CD14-positive monocyte (primary cell): Measurements from ENCODE around the gene KLHL7. TPM values are rescaled to one million over a fixed set of nuclear protein-coding genes. Genes with fewer than 3 reads are reported as not detected.

Source experiments
- DNase-seq, 3 donors: peaks; one replicate each; pipeline ENCODE4 v3.0.0-alpha.2; 2011 to 2022
- H2AFZ ChIP-seq: 2 replicates; pipeline ENCODE4 v1.6.0; 2012; ENCODE audit warnings: mild to moderate bottlenecking, low read depth, low read length, inconsistent platforms; ENCODE audit not compliant: insufficient read depth, poor library complexity, severe bottlenecking
- H3K27ac ChIP-seq, 2 donors: 1 replicate in 1 of 2; 2 replicates in 1 of 2; pipeline ENCODE4 v1.5.1; 2012 to 2013; ENCODE audit warnings: low read length in 2 of 2, control low read depth in 1 of 2, inconsistent platforms in 1 of 2, low read depth in 1 of 2, mild to moderate bottlenecking in 1 of 2
- H3K27me3 ChIP-seq, 2 donors: one replicate each; pipeline versions ENCODE4 v1.6.0 to v1.6.1; 2011 to 2013; ENCODE audit warnings: low read length in 2 of 2; ENCODE audit not compliant: control insufficient read depth in 2 of 2, insufficient read depth in 2 of 2
- H3K36me3 ChIP-seq, 2 donors: replicated peaks in 1 of 2; 1 replicate in 1 of 2; 2 replicates in 1 of 2; pipeline versions ENCODE4 v1.5.1 to v1.6.1; 2012 to 2013; ENCODE audit warnings: low read length in 2 of 2, control low read depth in 1 of 2, inconsistent platforms in 1 of 2, mild to moderate bottlenecking in 1 of 2; ENCODE audit not compliant: insufficient read depth in 2 of 2, control insufficient read depth in 1 of 2
- H3K4me1 ChIP-seq, 2 donors: 1 replicate in 1 of 2; 2 replicates in 1 of 2; pipeline versions ENCODE4 v1.5.1 to v1.6.1; 2012 to 2013; ENCODE audit warnings: low read length in 2 of 2, control low read depth in 1 of 2, inconsistent platforms in 1 of 2, mild to moderate bottlenecking in 1 of 2, moderate library complexity in 1 of 2; ENCODE audit not compliant: insufficient read depth in 2 of 2, control insufficient read depth in 1 of 2
- H3K4me2 ChIP-seq: replicated peaks from 2 replicates; pipeline ENCODE3; 2012; ENCODE audit warnings: low read length, moderate library complexity, mild to moderate bottlenecking; ENCODE audit not compliant: poor library complexity, severe bottlenecking; ENCODE audit errors: extremely low read depth
- H3K4me3 ChIP-seq, 3 experiments: fragments of 200-600 bp in 1 of 3; sonication (generic) in 1 of 3; replicated peaks in 1 of 3; 1 replicate in 2 of 3; 2 replicates in 1 of 3; pipeline ENCODE4 v1.5.1; 2011 to 2013; ENCODE audit warnings: low read length in 3 of 3, mild to moderate bottlenecking in 3 of 3, control low read depth in 2 of 3, low read depth in 2 of 3, inconsistent platforms in 1 of 3, moderate library complexity in 1 of 3
- H3K79me2 ChIP-seq: 2 replicates; pipeline ENCODE4 v1.6.0; 2012; ENCODE audit warnings: mild to moderate bottlenecking, control low read depth, inconsistent platforms, low read length, moderate library complexity; ENCODE audit not compliant: insufficient read depth
- H3K9ac ChIP-seq: 2 replicates; pipeline ENCODE4 v1.6.0; 2017; ENCODE audit warnings: low read length, mild to moderate bottlenecking; ENCODE audit not compliant: insufficient read depth, poor library complexity, severe bottlenecking
- H3K9me3 ChIP-seq, 2 donors: replicated peaks in 1 of 2; 1 replicate in 1 of 2; 2 replicates in 1 of 2; pipeline versions ENCODE4 v1.5.1 to v1.6.1; 2012 to 2013; ENCODE audit warnings: low read length in 2 of 2, control low read depth in 1 of 2; ENCODE audit not compliant: control insufficient read depth in 1 of 2, insufficient read depth in 1 of 2
- H4K20me1 ChIP-seq: 2 replicates; pipeline ENCODE4 v1.6.0; 2012; ENCODE audit warnings: mild to moderate bottlenecking, low read length, control low read depth, moderate library complexity; ENCODE audit not compliant: insufficient read depth
- H3K27ac Mint-ChIP-seq, 7 donors: one replicate each; pipeline ENCODE4 v1.8.0; 2020; ENCODE audit warnings: mild to moderate bottlenecking in 7 of 7, mixed read lengths in 7 of 7, moderate library complexity in 6 of 7, inconsistent platforms in 2 of 7
- H3K27me3 Mint-ChIP-seq, 3 donors: one replicate each; pipeline ENCODE4 v1.8.0; 2021 to 2022; ENCODE audit warnings: low read depth in 3 of 3, mild to moderate bottlenecking in 3 of 3, mixed read lengths in 3 of 3, moderate library complexity in 3 of 3, inconsistent platforms in 1 of 3
- H3K36me3 Mint-ChIP-seq, 2 donors: one replicate each; pipeline ENCODE4 v1.8.0; 2020; ENCODE audit warnings: mixed read lengths in 2 of 2, inconsistent platforms in 1 of 2, mild to moderate bottlenecking in 1 of 2
- H3K4me1 Mint-ChIP-seq: one replicate; pipeline ENCODE4 v1.8.0; 2020; ENCODE audit warnings: mild to moderate bottlenecking, mixed read lengths
- H3K4me3 Mint-ChIP-seq, 2 donors: one replicate each; pipeline ENCODE4 v1.8.0; 2020; ENCODE audit warnings: mild to moderate bottlenecking in 2 of 2, mixed read lengths in 2 of 2, moderate library complexity in 1 of 2
- H3K9me3 Mint-ChIP-seq, 7 donors: one replicate each; pipeline ENCODE4 v1.8.0; 2020 to 2022; ENCODE audit warnings: mixed read lengths in 7 of 7, mild to moderate bottlenecking in 6 of 7, moderate library complexity in 6 of 7, inconsistent platforms in 2 of 7
- CTCF ChIP-seq: fragments of 200-600 bp; IDR thresholded peaks from one replicate; pipeline ENCODE4 v1.8.0; 2022; ENCODE audit warnings: antibody characterized with exemption, mild to moderate bottlenecking
- WGBS: methylation state at CpG from one replicate; pipeline ENCODE4 v1.1.5; 2013; ENCODE audit warnings: missing lambda C conversion rate; ENCODE audit not compliant: insufficient coverage; 5-methylcytosine and 5-hydroxymethylcytosine counted together
- intact Hi-C, 2 donors: fragments of 100-400 bp; cut with micrococcal nuclease; formaldehyde crosslinking; loops; one replicate each; pipeline versions ENCODE4 v1.15.0 to v1.15.1; 2023
- polyA plus RNA-seq, 3 donors: library from polyadenylated mRNA; depleted of rRNA in 1 of 3; unstranded in 2 of 3; stranded (reverse) in 1 of 3; fragments of 300-500 nt in 2 of 3; fragments of >200 nt in 1 of 3; fragmentation: Illumina TruSeq in 2 of 3; gene quantifications; 1 replicate in 2 of 3; 2 replicates in 1 of 3; pipeline ENCODE4 v1.2.3, GENCODE V29; 2012 to 2021

Gene KLHL7
- polyA plus RNA-seq, 3 donors, result 15.5 to 21.0 (median 17.4) TPM

GRCh38 chr7:23175938-23176337 is 70.4 kb downstream of the KLHL7 start:
- peak; percentile 21 to 40 (median 38) for DNase-seq
- Histone ChIP-seq H4K20me1 (no peaks in the 10 kb centered on the region), H3K9ac (no peak overlapping the region), H3K4me1 (peaks cover 10 to 18% of the 10 kb centered on the region in 2 donors), H3K27ac (peak overlapping the region in 1 of 2 donors; percentile 6), H3K4me2 (no peak overlapping the region), H3K79me2 (no peaks in the 10 kb centered on the region), H3K9me3 (no peaks in the 10 kb centered on the region), H3K36me3 (peaks cover 0 to 7% of the 10 kb centered on the region in 2 donors), H3K27me3 (peaks cover 3 to 14% of the 10 kb centered on the region in 2 donors), H2AFZ (no peak overlapping the region), H3K4me3 (no peak overlapping the region)
- no peaks in the 10 kb centered on the region for H3K9me3 Mint-ChIP-seq
- H3K27ac Mint-ChIP-seq, result peak overlapping the region in 3 of 7 donors; percentile 58 to 67 (median 64)
- intact Hi-C loops, result no loop called here
- TF ChIP-seq CTCF, result no peak
- WGBS, result 0% methylated on average over 2 of the region's 2 CpGs
- H3K4me1 Mint-ChIP-seq, result peaks cover 16% of the 10 kb centered on the region
- no peak overlapping the region for H3K4me3 Mint-ChIP-seq
- peaks cover 3 to 13% (median 5%) of the 10 kb centered on the region in 3 donors for H3K27me3 Mint-ChIP-seq
- peaks cover 12 to 21% of the 10 kb centered on the region in 2 donors for H3K36me3 Mint-ChIP-seq

GRCh38 chr7:23181684-23182553 is 76.3 kb downstream of the KLHL7 start, which contains the start of gene NUP42:
Gene NUP42, plus strand, starts transcription at chr7:23182048. Its CDS starts 38 bp downstream, at chr7:23182086.
- WGBS, result under 1% methylated on average over 58 of the region's 63 CpGs
- H3K4me1 ChIP-seq, result peaks cover 21 to 35% of the 10 kb centered on the region in 2 donors
- Mint-ChIP-seq H3K27ac (peak within 1 kb of the TSS; percentile 97 to 100 (median 99)), H3K4me3 (peak within 1 kb of the TSS; percentile 91 to 100), H3K4me1 (peaks cover 28% of the 10 kb centered on the region), H3K27me3 (peaks cover 0 to 13% (median 2%) of the 10 kb centered on the region in 3 donors), H3K9me3 (peaks cover 0 to 2% (median 0%) of the 10 kb centered on the region in 7 donors), H3K36me3 (peaks cover 8 to 11% of the 10 kb centered on the region in 2 donors)
- peaks cover 49% of the 10 kb centered on the region for H3K79me2 ChIP-seq
- H3K36me3 ChIP-seq, result peaks cover 14 to 15% of the 10 kb centered on the region in 2 donors
- DNase-seq, result peak; percentile 98 to 99 (median 98)
- H3K9me3 ChIP-seq, result no peaks in the 10 kb centered on the region
- peak within 1 kb of the TSS; percentile 94 to 97 for H3K27ac ChIP-seq
- H3K27me3 ChIP-seq, result peaks cover 3 to 14% of the 10 kb centered on the region in 2 donors
- peaks cover 13% of the 10 kb centered on the region for H4K20me1 ChIP-seq
- H2AFZ ChIP-seq, result peak within 1 kb of the TSS; percentile 76
- intact Hi-C loops, result loop anchor here (5.0 to 10.0 kb wide), 4 partner anchors 63 to 350 kb away; partner anchors contain the start of genes GPNMB (in 1 of the 2), IGF2BP3 (in 1 of the 2), KLHL7 (in 1 of the 2) and TRA2A (in 1 of the 2)
- TF ChIP-seq CTCF, result no peak
- H3K9ac ChIP-seq, result peak within 1 kb of the TSS; percentile 90
- peak within 1 kb of the TSS; percentile 74 to 88 (median 79) for H3K4me3 ChIP-seq
- H3K4me2 ChIP-seq, result peak within 1 kb of the TSS; percentile 73
